Tibial nerve (tissue), 4 donors: ENCODE data around the gene TTC7B. TPM values are rescaled to one million over a fixed set of nuclear protein-coding genes. Genes with fewer than 3 reads are reported as not detected.

Experiments used
- DNase-seq, 2 donors: peaks; one replicate each; pipeline ENCODE4 v3.0.0-alpha.2; 2019; ENCODE audit warnings: low spot score in 2 of 2
- H3K27ac ChIP-seq, 4 donors: fragments of 200-600 bp; sonication (generic) in 3 of 4; one replicate each; pipeline ENCODE4 v1.5.1; 2017 to 2019; ENCODE audit warnings: mild to moderate bottlenecking in 1 of 4
- H3K27me3 ChIP-seq, 2 donors: fragments of 200-600 bp; sonication (generic) in 1 of 2; one replicate each; pipeline versions ENCODE4 v1.5.1 to v1.6.0; 2017 to 2019
- H3K36me3 ChIP-seq, 3 donors: fragments of 200-600 bp; sonication (generic); one replicate each; pipeline ENCODE4 v1.5.1; 2018 to 2019
- H3K4me1 ChIP-seq, 4 donors: fragments of 200-600 bp; sonication (generic) in 3 of 4; one replicate each; pipeline ENCODE4 v1.5.1; 2017 to 2019
- H3K4me3 ChIP-seq, 4 donors: fragments of 200-600 bp; sonication (generic) in 3 of 4; one replicate each; pipeline ENCODE4 v1.5.1; 2017 to 2019; ENCODE audit warnings: mild to moderate bottlenecking in 1 of 4, moderate library complexity in 1 of 4
- H3K9me3 ChIP-seq, 4 donors: fragments of 200-600 bp; sonication (generic) in 3 of 4; one replicate each; pipeline ENCODE4 v1.5.1; 2017 to 2019
- EP300 ChIP-seq, 2 donors: sonication (generic); formaldehyde crosslinking; IDR thresholded peaks; one replicate each; pipeline ENCODE4 v1.6.1; 2017; ENCODE audit warnings: antibody characterized with exemption in 2 of 2, mild to moderate bottlenecking in 1 of 2
- POLR2A ChIP-seq, 2 donors: fragments of 450-650 bp; IDR thresholded peaks; one replicate each; pipeline ENCODE4 v1.6.1; 2017; ENCODE audit warnings: antibody characterized with exemption in 2 of 2, mild to moderate bottlenecking in 2 of 2, moderate library complexity in 2 of 2
- WGBS, 2 donors: methylation state at CpG; one replicate each; pipeline ENCODE4 v1.1.5; 2018; 5-methylcytosine and 5-hydroxymethylcytosine counted together
- total RNA-seq, 4 donors: library from RNA; depleted of rRNA; stranded (reverse); fragments of >200 nt; gene quantifications; one replicate each; pipeline ENCODE4 v1.1.0, GENCODE V29; 2016
- TF ChIP-seq, protein P1 (sequence below), 5 experiments: fragments of 200-600 bp in 3 of 5; fragments of 450-650 bp in 2 of 5; sonication (generic) in 3 of 5; IDR thresholded peaks; one replicate each; pipeline ENCODE4 v1.5.1; 2016 to 2019; ENCODE audit warnings: antibody characterized with exemption in 5 of 5, mild to moderate bottlenecking in 3 of 5, moderate library complexity in 2 of 5

Gene TTC7B
- total RNA-seq, 4 donors from 2014 or later = 25.9 to 44.1 (median 34.4) TPM

DNA sequence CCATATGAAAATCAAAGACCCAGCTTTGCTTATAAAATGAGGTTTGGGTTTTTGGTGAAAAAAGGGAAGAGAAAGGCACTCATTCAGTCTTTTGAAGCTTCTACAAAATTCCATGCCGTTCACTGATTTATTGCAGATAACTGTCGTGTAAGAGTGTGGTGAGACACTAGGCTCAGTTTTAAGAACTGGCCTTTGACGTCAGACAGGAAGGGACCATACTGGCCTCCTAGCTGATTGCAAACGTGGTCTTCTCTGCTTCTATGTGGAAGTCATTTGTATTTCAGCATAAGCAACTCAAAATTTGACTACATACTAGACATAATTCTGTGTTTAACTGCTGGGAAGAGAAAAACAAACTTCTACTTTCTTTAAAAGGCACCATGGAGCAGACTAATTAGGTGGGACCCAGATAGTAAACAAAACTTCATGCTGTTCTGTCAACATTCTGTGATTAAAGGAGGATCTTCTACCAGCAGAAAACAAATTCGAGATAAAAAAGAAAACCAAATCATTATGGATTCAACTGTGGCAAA is 168.7 kb downstream of the TTC7B start:
- Histone ChIP-seq H3K4me1 (peaks cover 0 to 13% (median 2%) of the 10 kb centered on the region in 4 donors), H3K4me3 (no peak overlapping the region), H3K9me3 (no peaks in the 10 kb centered on the region), H3K27ac (no peak overlapping the region), H3K36me3 (peaks cover 0 to 43% (median 0%) of the 10 kb centered on the region in 3 donors), H3K27me3 (no peaks in the 10 kb centered on the region)
- WGBS, 2 donors = 50 to 53% methylated on average over 5 of the region's 5 CpGs
- no peak for DNase-seq
- TF ChIP-seq POLR2A (IDR thresholded peaks at IDR 0.05) (no peak), EP300 (IDR thresholded peaks at IDR 0.05) (no peak)
- TF ChIP-seq, protein P1, sequence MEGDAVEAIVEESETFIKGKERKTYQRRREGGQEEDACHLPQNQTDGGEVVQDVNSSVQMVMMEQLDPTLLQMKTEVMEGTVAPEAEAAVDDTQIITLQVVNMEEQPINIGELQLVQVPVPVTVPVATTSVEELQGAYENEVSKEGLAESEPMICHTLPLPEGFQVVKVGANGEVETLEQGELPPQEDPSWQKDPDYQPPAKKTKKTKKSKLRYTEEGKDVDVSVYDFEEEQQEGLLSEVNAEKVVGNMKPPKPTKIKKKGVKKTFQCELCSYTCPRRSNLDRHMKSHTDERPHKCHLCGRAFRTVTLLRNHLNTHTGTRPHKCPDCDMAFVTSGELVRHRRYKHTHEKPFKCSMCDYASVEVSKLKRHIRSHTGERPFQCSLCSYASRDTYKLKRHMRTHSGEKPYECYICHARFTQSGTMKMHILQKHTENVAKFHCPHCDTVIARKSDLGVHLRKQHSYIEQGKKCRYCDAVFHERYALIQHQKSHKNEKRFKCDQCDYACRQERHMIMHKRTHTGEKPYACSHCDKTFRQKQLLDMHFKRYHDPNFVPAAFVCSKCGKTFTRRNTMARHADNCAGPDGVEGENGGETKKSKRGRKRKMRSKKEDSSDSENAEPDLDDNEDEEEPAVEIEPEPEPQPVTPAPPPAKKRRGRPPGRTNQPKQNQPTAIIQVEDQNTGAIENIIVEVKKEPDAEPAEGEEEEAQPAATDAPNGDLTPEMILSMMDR (IDR thresholded peaks at IDR 0.05) = no peak

DNA sequence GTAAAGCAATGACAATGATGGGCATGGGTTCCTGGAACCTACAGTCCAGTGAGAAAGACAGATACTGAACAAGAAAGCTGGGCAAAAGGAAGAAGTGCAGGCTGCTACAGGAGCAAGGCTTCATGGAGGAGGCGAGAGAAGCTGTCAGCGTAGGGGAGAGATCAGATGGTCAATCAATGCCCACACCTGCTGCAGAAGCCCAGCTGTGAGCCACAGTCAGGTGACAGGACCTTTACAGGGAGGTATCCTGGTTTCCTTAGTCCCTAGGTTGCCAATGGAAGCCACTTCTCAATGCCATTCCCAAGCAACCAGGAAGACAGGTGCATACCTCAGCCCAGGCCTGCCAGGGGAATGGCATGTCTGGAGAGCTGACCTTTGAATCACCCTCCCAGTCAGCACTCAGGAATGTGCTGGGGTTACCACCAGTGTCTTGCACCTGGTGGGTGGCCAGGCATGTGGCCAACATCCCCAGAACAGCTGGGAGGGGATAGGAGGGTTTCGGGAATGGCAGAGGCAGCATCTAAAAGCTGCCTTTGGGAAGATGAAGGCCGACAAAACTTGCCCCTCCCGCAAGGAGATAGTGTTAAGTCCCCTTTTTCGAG is 170.3 kb downstream of the TTC7B start:
- Histone ChIP-seq H3K9me3 (no peaks in the 10 kb centered on the region), H3K27me3 (no peaks in the 10 kb centered on the region), H3K4me1 (peaks cover 0 to 29% (median 13%) of the 10 kb centered on the region in 4 donors), H3K27ac (no peak overlapping the region), H3K4me3 (no peak overlapping the region), H3K36me3 (peaks cover 0 to 31% (median 0%) of the 10 kb centered on the region in 3 donors)
- DNase-seq = no peak
- TF ChIP-seq, protein P1 (IDR thresholded peaks at IDR 0.05) = no peak
- TF ChIP-seq EP300 (IDR thresholded peaks at IDR 0.05) = no peak
- 87 to 90% methylated on average over 6 of the region's 6 CpGs for WGBS, 2 donors

- no peaks in the 10 kb centered on the region for H3K27me3 ChIP-seq
- H3K27ac ChIP-seq = peak overlapping the region in 2 of 4 donors; percentile 20 to 57
- peaks cover 0 to 26% (median 0%) of the 10 kb centered on the region in 3 donors for H3K36me3 ChIP-seq
- TF ChIP-seq, protein P1 (IDR thresholded peaks at IDR 0.05) = no peak
- TF ChIP-seq EP300 (IDR thresholded peaks at IDR 0.05) = peak in 1 of 2 donors; percentile 45
- no peak overlapping the region for H3K4me3 ChIP-seq
- WGBS, 2 donors = 76 to 81% methylated on average over 4 of the region's 4 CpGs
- H3K9me3 ChIP-seq = no peaks in the 10 kb centered on the region
- DNase-seq = peak in 1 of 2 donors; percentile 34
- H3K4me1 ChIP-seq = peaks cover 0 to 29% (median 14%) of the 10 kb centered on the region in 4 donors
These were observed 171.3 kb downstream of the TTC7B start for GRCh38 chr14:90644882-90645281.

GRCh38 chr14:90643982-90644670 is 172.1 kb downstream of the TTC7B start:
- H3K4me1 ChIP-seq = peaks cover 0 to 27% (median 14%) of the 10 kb centered on the region in 4 donors
- no peak overlapping the region for H3K4me3 ChIP-seq
- no peaks in the 10 kb centered on the region for H3K27me3 ChIP-seq
- TF ChIP-seq EP300 (IDR thresholded peaks at IDR 0.05) = no peak
- TF ChIP-seq POLR2A (IDR thresholded peaks at IDR 0.05) = no peak
- TF ChIP-seq, protein P1 (IDR thresholded peaks at IDR 0.05) = no peak
- WGBS, 2 donors = 76 to 79% methylated on average over 9 of the region's 9 CpGs
- DNase-seq = no peak
- no peak overlapping the region for H3K27ac ChIP-seq
- H3K9me3 ChIP-seq = no peaks in the 10 kb centered on the region
- peaks cover 0 to 26% (median 0%) of the 10 kb centered on the region in 3 donors for H3K36me3 ChIP-seq

- Histone ChIP-seq H3K4me1 (peaks cover 0 to 23% (median 14%) of the 10 kb centered on the region in 4 donors), H3K27ac (peak overlapping the region in 3 of 4 donors; percentile 36 to 63 (median 63))
- WGBS, 2 donors = 13 to 21% methylated on average over 3 of the region's 3 CpGs
These were observed 173.9 kb downstream of the TTC7B start for GRCh38 chr14:90642244-90642717.

More at GRCh38 chr14:90642244-90642717, 173.9 kb downstream of the TTC7B start:
- DNase-seq = no peak
- H3K27me3 ChIP-seq = no peaks in the 10 kb centered on the region
- H3K4me3 ChIP-seq = no peak overlapping the region
- TF ChIP-seq EP300 (IDR thresholded peaks at IDR 0.05) (no peak), POLR2A (IDR thresholded peaks at IDR 0.05) (no peak)
- TF ChIP-seq, protein P1 (IDR thresholded peaks at IDR 0.05) = no peak
- no peaks in the 10 kb centered on the region for H3K9me3 ChIP-seq
- peaks cover 0 to 26% (median 0%) of the 10 kb centered on the region in 3 donors for H3K36me3 ChIP-seq
